IPS-20b (cell line): ENCODE results near the gene CCDC167.

Source experiments
- H3K27ac ChIP-seq: one replicate; pipeline ENCODE4 v1.5.1; 2013; ENCODE audit warnings: low read length
- H3K27me3 ChIP-seq: 2 replicates; pipeline ENCODE4 v1.6.1; 2013; ENCODE audit warnings: mild to moderate bottlenecking, low read length, inconsistent platforms; ENCODE audit not compliant: insufficient read depth
- H3K36me3 ChIP-seq: 2 replicates; pipeline ENCODE4 v1.6.1; 2013; ENCODE audit warnings: low read depth, mild to moderate bottlenecking, inconsistent platforms, low read length, moderate library complexity; ENCODE audit not compliant: insufficient read depth
- H3K4me1 ChIP-seq: 2 replicates; pipeline ENCODE4 v1.6.1; 2013; ENCODE audit warnings: mild to moderate bottlenecking, control low read depth, inconsistent platforms, low read length, moderate library complexity; ENCODE audit not compliant: insufficient read depth
- H3K4me3 ChIP-seq: 2 replicates; pipeline ENCODE4 v1.5.1; 2013; ENCODE audit warnings: mild to moderate bottlenecking, low read length, inconsistent platforms
- H3K9ac ChIP-seq: 2 replicates; pipeline ENCODE4 v1.6.1; 2013; ENCODE audit warnings: low read depth, mild to moderate bottlenecking, inconsistent platforms, low read length, moderate library complexity
- H3K9me3 ChIP-seq: 2 replicates; pipeline ENCODE4 v1.6.1; 2013; ENCODE audit warnings: mild to moderate bottlenecking, low read depth, low read length, inconsistent platforms; ENCODE audit not compliant: insufficient read depth

Gene CCDC167

DNA sequence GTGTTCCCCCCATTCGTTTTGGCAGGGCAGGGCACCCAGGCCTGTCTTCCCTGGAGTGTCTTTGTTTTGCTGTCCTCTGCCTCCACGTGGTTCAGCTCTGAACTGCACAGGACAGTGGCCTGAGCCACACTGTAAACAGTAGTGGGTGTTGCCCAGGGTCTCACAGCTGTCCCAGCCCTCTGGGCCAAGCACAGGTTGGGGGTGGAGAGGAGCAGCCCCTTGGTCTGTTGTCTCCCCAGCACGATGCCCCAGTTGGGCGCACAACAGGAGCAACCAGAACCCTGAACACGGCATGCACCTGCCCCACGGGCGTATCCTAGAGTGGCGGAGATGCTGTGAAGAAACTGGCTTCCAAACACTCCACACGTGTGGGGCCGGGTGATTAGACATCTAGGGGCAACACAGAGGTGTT, 14.4 kb downstream of the CCDC167 start:
- no peaks in the 10 kb centered on the region for H3K9me3 ChIP-seq
- no peak overlapping the region for H3K4me3 ChIP-seq
- H3K27ac ChIP-seq = no peak overlapping the region

DNA sequence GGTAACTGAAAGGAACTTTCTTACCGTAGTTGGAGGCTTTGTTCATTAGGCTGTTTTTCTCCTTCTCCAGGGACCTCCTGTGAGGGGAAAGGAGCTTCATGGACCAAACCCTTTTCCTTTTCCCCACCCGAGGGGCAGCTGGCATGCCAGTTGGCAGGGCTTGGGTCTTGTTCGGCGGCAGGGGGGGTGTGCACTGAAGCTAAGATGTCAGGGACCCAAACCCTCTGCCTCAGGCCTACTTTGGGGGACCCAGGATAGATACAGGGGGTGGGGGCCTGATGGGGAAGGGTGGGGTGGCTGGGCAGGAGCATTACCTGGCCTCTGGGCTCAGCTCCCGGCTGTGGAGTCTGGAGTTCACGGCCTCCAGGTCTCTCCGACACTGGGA, 14.9 kb downstream of the CCDC167 start:
- peaks cover 24% of the 10 kb centered on the region for H3K36me3 ChIP-seq
- H3K4me1 ChIP-seq = peaks cover 12% of the 10 kb centered on the region; the same call in 1 of the 2 replicates
- H3K27ac ChIP-seq = no peak overlapping the region

More for the DNA sequence above, 14.4 kb downstream of the CCDC167 start:
- peaks cover 19% of the 10 kb centered on the region for H3K36me3 ChIP-seq
- H3K27me3 ChIP-seq = no peaks in the 10 kb centered on the region
- H3K9ac ChIP-seq = no peak overlapping the region
- H3K4me1 ChIP-seq = peaks cover 11% of the 10 kb centered on the region; the same call in 1 of the 2 replicates

DNA sequence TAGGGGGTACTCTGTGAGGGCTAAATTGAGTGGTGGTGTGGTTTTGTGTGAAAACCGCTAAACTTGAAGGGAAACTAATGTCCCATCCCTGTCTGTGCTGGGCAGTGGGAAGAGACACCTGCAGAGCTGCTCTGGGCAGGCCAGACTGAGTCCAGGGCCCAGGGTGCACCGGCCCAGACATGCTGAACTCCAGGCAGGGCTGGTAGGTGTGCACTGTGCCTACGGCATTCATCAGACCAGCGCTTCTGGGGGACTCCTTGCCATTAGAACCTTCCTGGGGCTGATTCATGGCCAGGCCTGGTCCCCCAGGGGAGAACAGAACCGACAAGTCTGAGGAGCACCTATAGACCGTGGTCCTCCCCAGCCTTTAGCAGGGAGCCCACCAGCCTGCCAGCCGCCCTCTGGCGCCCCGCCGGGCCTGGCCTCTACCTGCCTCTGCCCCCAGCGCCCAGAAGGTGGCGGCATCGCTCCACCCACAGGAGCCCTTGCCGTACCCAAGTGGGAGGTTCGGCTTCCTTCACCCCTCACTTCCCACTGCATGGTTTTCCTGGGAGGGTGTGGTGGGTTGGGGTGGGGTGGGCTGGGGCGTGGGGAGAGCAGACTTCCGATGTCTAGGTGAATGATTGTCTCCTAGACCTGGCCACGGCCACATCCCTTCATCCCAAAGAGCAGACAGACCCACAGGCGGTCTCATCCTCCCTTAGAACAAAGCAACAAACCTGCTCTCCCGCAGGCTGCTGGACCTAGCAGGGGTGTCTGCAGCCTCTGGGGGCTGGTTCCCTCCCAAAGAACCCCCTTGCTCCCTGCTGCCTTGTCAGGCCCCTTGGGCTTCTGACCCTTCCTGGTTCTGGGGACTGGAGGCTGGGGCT, 15.5 kb downstream of the CCDC167 start:
- no peaks in the 10 kb centered on the region for H3K27me3 ChIP-seq
- H3K27ac ChIP-seq = no peak overlapping the region
- H3K4me3 ChIP-seq = no peak overlapping the region
- peaks cover 12% of the 10 kb centered on the region; the same call in 1 of the 2 replicates for H3K4me1 ChIP-seq
- H3K36me3 ChIP-seq = peaks cover 30% of the 10 kb centered on the region
- no peak overlapping the region for H3K9ac ChIP-seq
- no peaks in the 10 kb centered on the region for H3K9me3 ChIP-seq

More for the DNA sequence above, 14.9 kb downstream of the CCDC167 start:
- Histone ChIP-seq H3K9ac (no peak overlapping the region), H3K9me3 (no peaks in the 10 kb centered on the region), H3K27me3 (no peaks in the 10 kb centered on the region), H3K4me3 (no peak overlapping the region)

DNA sequence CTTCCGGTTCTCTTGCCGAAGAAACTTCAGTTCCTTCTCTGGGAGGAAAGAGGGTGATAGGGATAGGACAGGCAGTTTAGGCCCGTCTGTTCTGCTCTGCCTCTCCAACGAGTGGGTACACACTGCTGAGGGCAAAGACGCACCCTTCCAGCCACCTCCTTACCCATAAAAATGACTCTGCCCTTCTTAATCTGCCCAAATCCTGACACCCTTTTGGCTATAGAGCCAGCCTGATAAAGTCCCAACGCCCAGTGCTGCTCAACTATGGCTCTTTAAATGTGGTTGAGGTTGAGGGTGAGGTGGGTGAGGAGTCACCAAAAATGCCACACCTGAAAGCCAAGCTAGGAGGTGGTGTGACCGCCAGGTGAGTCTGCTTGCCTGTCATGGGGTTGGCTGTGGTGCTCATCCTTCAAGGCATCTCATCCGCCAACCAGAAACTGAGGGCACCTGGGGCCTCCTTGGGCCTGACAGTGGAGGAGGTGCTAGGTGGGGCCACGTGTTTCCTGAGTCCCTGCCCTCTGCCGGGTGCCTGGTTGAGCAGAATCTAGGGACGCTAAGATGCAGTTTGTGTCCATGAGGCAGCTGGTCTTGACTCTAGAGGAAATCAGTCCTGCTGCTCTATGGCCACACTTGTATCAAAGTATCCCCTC, 16.3 kb downstream of the CCDC167 start:
- no peak overlapping the region for H3K9ac ChIP-seq
- H3K9me3 ChIP-seq = no peaks in the 10 kb centered on the region
- peaks cover 12% of the 10 kb centered on the region; the same call in 1 of the 2 replicates for H3K4me1 ChIP-seq
- peaks cover 38% of the 10 kb centered on the region for H3K36me3 ChIP-seq
- H3K27ac ChIP-seq = no peak overlapping the region
- H3K4me3 ChIP-seq = no peak overlapping the region
- no peaks in the 10 kb centered on the region for H3K27me3 ChIP-seq

DNA sequence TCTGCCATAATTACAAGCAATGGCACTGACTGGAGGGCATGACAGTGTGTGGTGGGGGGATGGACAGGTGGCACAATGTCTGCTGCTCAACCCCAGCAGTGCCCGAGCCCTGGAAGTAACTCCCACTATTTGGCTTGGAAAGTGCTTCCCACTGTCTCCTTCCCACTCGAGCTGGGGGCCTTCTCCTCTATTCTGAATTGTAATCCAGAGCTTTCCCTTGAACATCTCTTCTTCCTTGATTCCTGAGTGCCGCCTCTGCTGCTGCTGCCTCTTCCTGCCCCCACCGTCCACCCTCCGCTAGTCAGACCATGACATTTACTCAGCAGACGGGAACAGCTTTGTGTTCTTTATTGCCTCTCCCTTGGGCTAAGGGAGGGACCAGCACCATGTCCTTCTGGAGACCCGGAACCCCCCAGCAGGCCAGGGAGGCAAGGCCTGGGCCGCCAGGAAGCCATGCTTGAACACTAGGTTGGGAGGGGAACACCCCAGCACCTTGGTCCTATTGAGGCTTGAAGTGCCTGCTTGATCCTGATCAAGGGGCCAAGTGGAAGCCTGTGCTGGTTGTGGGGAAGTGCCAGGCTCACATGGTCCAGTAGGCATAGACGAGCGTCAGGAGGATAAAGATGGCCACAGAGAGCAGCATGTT, 17.0 kb downstream of the CCDC167 start:
- no peak overlapping the region for H3K27ac ChIP-seq

DNA sequence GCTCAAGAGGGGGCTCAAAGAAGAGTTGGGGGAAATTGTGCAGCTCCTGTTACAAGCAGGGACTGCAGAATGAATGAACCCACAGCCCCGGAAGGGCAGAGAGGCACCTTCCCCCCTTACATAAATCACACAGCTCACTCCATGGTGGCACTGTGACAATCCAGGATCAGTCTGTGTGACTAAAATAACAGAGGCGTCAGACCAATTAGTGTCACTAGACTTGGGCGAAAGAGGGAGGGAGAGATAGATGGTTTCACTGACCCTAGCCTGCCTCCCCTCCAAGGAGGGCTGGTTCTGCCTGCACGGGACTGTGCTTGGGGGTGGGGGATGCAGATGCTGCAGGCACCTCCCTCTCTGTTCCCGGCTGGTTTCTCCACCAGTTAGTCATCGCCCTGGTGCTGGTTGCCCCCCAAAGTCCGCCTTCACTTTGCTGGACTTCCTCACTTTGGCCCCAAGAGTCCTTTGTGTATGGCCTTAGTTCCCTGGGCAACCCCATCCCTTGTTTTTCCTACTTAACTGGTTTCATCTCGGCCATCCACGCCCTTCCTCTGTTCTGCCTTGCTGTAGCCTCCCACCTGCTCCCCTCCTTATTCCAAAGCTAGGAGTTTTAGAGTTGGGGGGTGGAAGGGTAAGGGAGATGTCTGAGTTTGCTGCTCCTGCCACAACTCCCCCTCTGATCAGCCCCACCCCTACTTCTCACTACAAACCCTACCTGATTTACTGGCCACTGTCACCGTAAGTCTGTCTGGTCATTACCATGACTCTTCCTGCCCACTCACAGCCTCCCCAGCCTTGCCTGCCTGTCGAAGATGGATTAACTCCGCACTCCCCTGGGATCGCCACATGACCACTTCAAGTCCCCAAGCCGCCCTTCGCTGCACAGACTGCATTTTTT, 17.7 kb downstream of the CCDC167 start:
- H3K27ac ChIP-seq = no peak overlapping the region
- peaks cover 51% of the 10 kb centered on the region for H3K36me3 ChIP-seq

More for the DNA sequence above, 17.0 kb downstream of the CCDC167 start:
- Histone ChIP-seq H3K9ac (no peak overlapping the region), H3K4me1 (peaks cover 12% of the 10 kb centered on the region; the same call in 1 of the 2 replicates), H3K27me3 (no peaks in the 10 kb centered on the region), H3K9me3 (no peaks in the 10 kb centered on the region), H3K4me3 (no peak overlapping the region), H3K36me3 (peaks cover 44% of the 10 kb centered on the region)

DNA sequence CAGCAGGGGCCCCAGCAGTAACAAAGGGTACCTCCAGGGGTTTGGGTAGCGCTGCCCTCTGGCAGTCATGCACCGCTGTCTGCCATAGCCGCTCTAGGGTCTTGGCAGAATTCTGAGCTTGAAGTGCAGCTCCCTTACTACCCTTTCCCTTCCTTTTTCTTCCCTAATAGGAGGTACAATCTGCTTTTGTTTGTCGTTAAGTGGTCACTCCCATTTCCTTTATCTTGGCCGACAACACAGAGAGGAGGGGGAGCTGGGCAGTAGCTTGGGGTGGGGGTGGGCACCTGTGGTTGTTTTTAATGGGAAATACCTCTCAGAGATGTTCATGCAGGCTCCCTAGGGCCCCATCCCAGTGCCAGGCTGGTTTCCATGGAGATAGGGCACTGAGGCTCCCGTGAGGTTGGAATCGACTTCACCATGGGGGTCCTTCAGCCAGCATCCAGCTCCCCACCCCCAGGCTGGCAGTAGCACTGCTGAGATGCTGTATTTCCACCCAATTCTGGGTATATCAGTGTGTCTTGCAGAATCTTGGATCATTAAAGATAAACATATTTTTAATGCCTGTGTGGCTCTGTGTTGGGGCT, 18.6 kb downstream of the CCDC167 start:
- H3K4me1 ChIP-seq = peaks cover 12% of the 10 kb centered on the region; the same call in 1 of the 2 replicates
- peak overlapping the region; percentile 40; the same call in 1 of the 2 replicates for H3K9ac ChIP-seq
- peaks cover 60% of the 10 kb centered on the region for H3K36me3 ChIP-seq

More for the DNA sequence above, 17.7 kb downstream of the CCDC167 start:
- peaks cover 12% of the 10 kb centered on the region; the same call in 1 of the 2 replicates for H3K4me1 ChIP-seq
- H3K4me3 ChIP-seq = no peak overlapping the region
- peak overlapping the region; percentile 40; the same call in 1 of the 2 replicates for H3K9ac ChIP-seq
- no peaks in the 10 kb centered on the region for H3K9me3 ChIP-seq
- no peaks in the 10 kb centered on the region for H3K27me3 ChIP-seq

DNA sequence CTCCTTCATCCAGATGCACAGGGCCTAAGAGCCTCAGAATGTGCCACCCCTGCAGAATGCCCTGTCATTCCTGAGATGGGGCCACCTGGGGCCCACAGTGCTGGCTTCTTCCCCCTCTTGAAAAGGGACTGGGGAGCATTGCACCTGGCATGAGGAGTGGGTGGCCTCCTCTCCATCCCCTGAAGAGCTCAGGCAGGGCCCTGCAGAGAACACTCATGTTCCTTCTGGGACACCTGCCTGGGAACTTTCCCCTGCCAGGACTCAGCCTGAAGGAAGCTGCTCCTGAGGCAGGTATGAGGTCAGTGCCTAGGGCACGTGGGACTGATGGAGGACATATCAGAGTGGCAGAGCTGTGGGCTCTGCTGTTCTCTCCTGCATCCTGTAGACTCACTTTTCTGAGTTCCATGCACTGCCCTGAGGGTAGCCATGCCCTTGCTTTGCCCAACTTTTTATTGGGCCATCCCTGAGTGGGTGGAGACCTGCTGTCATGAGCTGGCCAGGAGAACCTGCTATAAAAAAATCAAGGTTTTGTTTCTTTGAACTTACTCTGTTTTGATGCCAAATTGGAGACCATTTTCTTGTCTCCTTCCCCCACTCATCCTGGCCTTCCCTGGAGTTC, 19.5 kb downstream of the CCDC167 start:
- Histone ChIP-seq H3K27ac (no peak overlapping the region), H3K4me3 (no peak overlapping the region), H3K36me3 (peaks cover 68% of the 10 kb centered on the region), H3K9ac (no peak overlapping the region), H3K9me3 (no peaks in the 10 kb centered on the region), H3K4me1 (peaks cover 12% of the 10 kb centered on the region; the same call in 1 of the 2 replicates), H3K27me3 (no peaks in the 10 kb centered on the region)

More for the DNA sequence above, 18.6 kb downstream of the CCDC167 start:
- Histone ChIP-seq H3K9me3 (no peaks in the 10 kb centered on the region), H3K4me3 (no peak overlapping the region), H3K27ac (no peak overlapping the region), H3K27me3 (no peaks in the 10 kb centered on the region)

DNA sequence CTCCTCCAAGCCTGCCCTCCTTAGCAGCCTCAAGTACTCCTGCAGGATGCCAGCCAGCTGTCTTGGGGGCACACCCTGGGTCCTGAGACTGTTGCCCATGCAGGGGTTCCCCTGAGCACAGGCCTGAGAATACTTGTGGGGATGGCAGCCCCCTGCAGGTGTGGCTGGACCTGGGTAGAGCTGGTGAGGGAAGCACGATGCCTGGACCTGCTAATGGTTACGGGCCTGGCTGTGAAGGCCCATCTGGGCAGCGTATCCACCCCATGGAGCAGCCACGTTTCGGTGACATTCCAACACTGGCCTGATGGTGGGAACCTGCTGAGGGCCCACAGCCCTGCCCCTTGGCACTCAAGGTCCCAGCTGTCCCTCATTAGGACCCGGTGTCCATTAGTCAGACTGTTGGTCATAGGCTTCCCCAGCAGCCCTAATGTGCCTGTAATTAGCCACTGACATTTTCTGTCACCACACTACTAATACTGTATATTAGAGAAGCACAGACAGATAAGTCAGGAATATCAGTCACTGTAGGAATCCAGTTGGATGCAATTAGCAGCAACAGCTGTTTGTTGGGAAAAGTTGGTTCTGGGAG, 20.3 kb downstream of the CCDC167 start:
- H3K9me3 ChIP-seq = no peaks in the 10 kb centered on the region
- H3K9ac ChIP-seq = no peak overlapping the region
- H3K4me3 ChIP-seq = no peak overlapping the region
- peaks cover 77% of the 10 kb centered on the region for H3K36me3 ChIP-seq
- peaks cover 12% of the 10 kb centered on the region; the same call in 1 of the 2 replicates for H3K4me1 ChIP-seq
- H3K27me3 ChIP-seq = no peaks in the 10 kb centered on the region
- H3K27ac ChIP-seq = no peak overlapping the region

DNA sequence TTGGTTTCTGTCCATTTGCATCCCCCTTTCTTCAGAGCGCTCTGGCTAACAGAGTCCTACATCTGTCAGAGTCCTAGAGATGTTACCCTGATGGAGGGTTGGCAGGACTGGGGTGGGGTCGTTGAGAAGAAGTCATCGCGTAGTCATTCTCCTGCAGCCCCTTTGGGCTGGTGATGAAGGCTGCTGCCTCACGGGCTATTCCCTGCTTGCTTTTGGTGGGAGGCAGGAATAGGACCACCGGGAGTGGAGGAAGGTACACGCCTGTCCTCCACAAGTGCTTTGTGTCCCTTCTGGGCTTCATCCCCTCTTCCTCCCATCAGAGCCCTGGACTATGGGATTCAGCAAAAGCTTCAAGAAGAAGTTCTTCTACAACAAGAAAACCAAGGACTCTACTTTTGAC, 20.9 kb downstream of the CCDC167 start:
- H3K27ac ChIP-seq = no peak overlapping the region
- no peak overlapping the region for H3K9ac ChIP-seq
- no peaks in the 10 kb centered on the region for H3K27me3 ChIP-seq
- no peaks in the 10 kb centered on the region for H3K9me3 ChIP-seq
- H3K4me1 ChIP-seq = peaks cover 12% of the 10 kb centered on the region; the same call in 1 of the 2 replicates
- H3K36me3 ChIP-seq = peaks cover 82% of the 10 kb centered on the region
- H3K4me3 ChIP-seq = no peak overlapping the region
